ENCODE data around the gene VPS13C. TPM values are rescaled to one million over a fixed set of nuclear protein-coding genes. Genes with fewer than 3 reads are reported as not detected.

Gene VPS13C
- total RNA-seq, 1 experiment from 2014 or later: 47.3 TPM

- POLR2A ChIA-PET: no interaction called here
- Histone ChIP-seq H3K4me1 (ENCODE audit: control insufficient read depth, insufficient read depth, low read length) (peaks cover under 1% of the 10 kb centered on the region; the same call in 1 of the 2 replicates), H3K9me3 (ENCODE audit: control insufficient read depth, insufficient read depth, low read depth, low read length) (no peaks in the 10 kb centered on the region), H3K36me3 (ENCODE audit: control insufficient read depth, insufficient read depth, low read length) (no peaks in the 10 kb centered on the region), H3K4me3 (ENCODE audit: low read depth in 2 of 2, low read length in 2 of 2) (no peak overlapping the region), H3K27ac (ENCODE audit: low read length) (no peak overlapping the region), H3K27me3 (ENCODE audit: control insufficient read depth, insufficient read depth, low read length) (no peaks in the 10 kb centered on the region; the same call in 1 of the 2 replicates)
- DNase-seq (ENCODE audit: low read depth, low spot score): no peak
- no peak for ATAC-seq
- TF ChIP-seq SIN3A (IDR thresholded peaks at IDR 0.05; ENCODE audit: borderline replicate concordance, insufficient read depth, low read depth, low read length) (no peak), REST (IDR thresholded peaks at IDR 0.05; ENCODE audit: insufficient read depth in 1 of 2, low read depth in 2 of 2, low read length in 1 of 2) (no peak), CTCF (IDR thresholded peaks at IDR 0.05) (no peak), POLR2AphosphoS5 (IDR thresholded peaks at IDR 0.05; ENCODE audit: low read depth, low read length) (no peak), TCF7L2 (IDR thresholded peaks at IDR 0.05; ENCODE audit: low read depth, low read length) (no peak)
- no TSS peak for BruUV-seq (replicated peaks)
- CTCF ChIA-PET: no interaction called here
- intact Hi-C loops (cut with micrococcal nuclease; ENCODE audit: unreplicated experiment): no loop called here
- in situ Hi-C loops (cut with HindIII; ENCODE audit: low pct_unique_long_range_greater_than_20kb, low sequenced_read_pairs): no loop called here
Observed at GRCh38 chr15:61829514-61829889, 230.7 kb downstream of the VPS13C start.

- CTCF ChIA-PET: interaction anchor here (1.0 kb wide), 1 partner anchor 102 kb away, joined by 4 read pairs; no protein-coding TSS in a partner anchor
- no peak for ATAC-seq
- TF ChIP-seq POLR2AphosphoS5 (IDR thresholded peaks at IDR 0.05; ENCODE audit: low read depth, low read length): no peak
- TF ChIP-seq REST (IDR thresholded peaks at IDR 0.05; ENCODE audit: insufficient read depth in 1 of 2, low read depth in 2 of 2, low read length in 1 of 2): no peak
- no peak for TF ChIP-seq TCF7L2 (IDR thresholded peaks at IDR 0.05; ENCODE audit: low read depth, low read length)
- TF ChIP-seq SIN3A (IDR thresholded peaks at IDR 0.05; ENCODE audit: borderline replicate concordance, insufficient read depth, low read depth, low read length): no peak
- TF ChIP-seq CTCF (IDR thresholded peaks at IDR 0.05): no peak
Observed at GRCh38 chr15:61828860-61829513, 231.3 kb downstream of the VPS13C start.

More at GRCh38 chr15:61828860-61829513, 231.3 kb downstream of the VPS13C start:
- intact Hi-C loops (cut with micrococcal nuclease; ENCODE audit: unreplicated experiment) (no loop called here), in situ Hi-C loops (cut with HindIII; ENCODE audit: low pct_unique_long_range_greater_than_20kb, low sequenced_read_pairs) (no loop called here)
- no peak for DNase-seq (ENCODE audit: low read depth, low spot score)
- no peaks in the 10 kb centered on the region for H3K9me3 ChIP-seq (ENCODE audit: control insufficient read depth, insufficient read depth, low read depth, low read length)
- H3K4me1 ChIP-seq (ENCODE audit: control insufficient read depth, insufficient read depth, low read length): no peaks in the 10 kb centered on the region
- BruUV-seq (replicated peaks): no TSS peak
- H3K4me3 ChIP-seq (ENCODE audit: low read depth in 2 of 2, low read length in 2 of 2): no peak overlapping the region
- H3K27me3 ChIP-seq (ENCODE audit: control insufficient read depth, insufficient read depth, low read length): no peaks in the 10 kb centered on the region; the same call in 1 of the 2 replicates
- POLR2A ChIA-PET: no interaction called here
- no peaks in the 10 kb centered on the region for H3K36me3 ChIP-seq (ENCODE audit: control insufficient read depth, insufficient read depth, low read length)
- H3K27ac ChIP-seq (ENCODE audit: low read length): no peak overlapping the region
